HEK293 (cell line): ENCODE data around the gene MAP3K8.

Source experiments
- CTCF ChIA-PET: fragments of 350-600 bp; formaldehyde crosslinking; extraction: SDS; loops from one replicate; lab custom pipeline; 2021; ENCODE audit warnings: antibody characterized with exemption; lab: Yijun Ruan, JAX
- POLR2A ChIA-PET: fragments of 300-600 bp; formaldehyde crosslinking; extraction: SDS; loops from one replicate; lab custom pipeline; 2020; ENCODE audit warnings: antibody characterized with exemption, inconsistent platforms; lab: Yijun Ruan, JAX
- H3K27ac ChIP-seq: fragments of 200-500 bp; sonication (Bioruptor generic); 2 replicates; pipeline ENCODE4 v1.5.1; 2014; ENCODE audit warnings: low read depth, low read length, control low read depth, inconsistent platforms; ENCODE audit errors: extremely low read depth
- H3K36me3 ChIP-seq, 2 experiments: fragments of 200-500 bp in 1 of 2; sonication (Bioruptor generic) in 1 of 2; 1 replicate in 1 of 2; 2 replicates in 1 of 2; pipeline ENCODE4 v1.5.1; 2014 to 2017; ENCODE audit warnings: inconsistent platforms in 2 of 2, low read length in 2 of 2; ENCODE audit not compliant: control insufficient read depth in 2 of 2, insufficient read depth in 1 of 2
- H3K4me1 ChIP-seq: fragments of 200-500 bp; sonication (Bioruptor generic); 2 replicates; pipeline ENCODE4 v1.5.1; 2014; ENCODE audit warnings: mild to moderate bottlenecking, low read length, inconsistent platforms; ENCODE audit not compliant: control insufficient read depth, insufficient read depth
- H3K4me3 ChIP-seq: 2 replicates; pipeline ENCODE4 v1.5.1; 2011; ENCODE audit warnings: low read depth, mild to moderate bottlenecking, control low read depth, low read length, moderate library complexity
- H3K9me3 ChIP-seq: fragments of 200-500 bp; sonication (Bioruptor generic); 2 replicates; pipeline ENCODE4 v1.5.1; 2014; ENCODE audit warnings: low read depth, low read length, inconsistent platforms; ENCODE audit not compliant: control insufficient read depth, insufficient read depth
- AEBP2 ChIP-seq: fragments of 450-650 bp; formaldehyde crosslinking; IDR thresholded peaks from 2 replicates; pipeline ENCODE4 v1.5.1; 2016; ENCODE audit warnings: missing biosample characterization, missing genetic modification characterization, borderline replicate concordance
- BCL11A ChIP-seq: fragments of 450-650 bp; formaldehyde crosslinking; IDR thresholded peaks from 2 replicates; pipeline ENCODE4 v1.5.1; 2016; ENCODE audit warnings: low read depth, missing biosample characterization, missing genetic modification characterization
- HOXA7 ChIP-seq: sonication (generic); formaldehyde crosslinking; IDR thresholded peaks from 2 replicates; pipeline ENCODE4 v1.8.1; 2022; ENCODE audit warnings: missing genetic modification reagents, borderline replicate concordance
- PRDM1 ChIP-seq: fragments of 450-650 bp; formaldehyde crosslinking; IDR thresholded peaks from 2 replicates; pipeline ENCODE4; 2016; ENCODE audit warnings: missing biosample characterization, missing genetic modification characterization
- TRIM28 ChIP-seq: IDR thresholded peaks from 2 replicates; pipeline ENCODE4 v1.6.1; 2011; ENCODE audit warnings: low read length, control low read depth, borderline replicate concordance
- ZBTB17 ChIP-seq: fragments of 450-650 bp; formaldehyde crosslinking; IDR thresholded peaks from 2 replicates; pipeline ENCODE4 v1.5.1; 2016; ENCODE audit warnings: missing biosample characterization, missing genetic modification characterization
- ZEB2 ChIP-seq: fragments of 450-650 bp; formaldehyde crosslinking; IDR thresholded peaks from 2 replicates; pipeline ENCODE4 v1.5.1; 2016; ENCODE audit warnings: missing biosample characterization, missing genetic modification characterization
- ZNF140 ChIP-seq: fragments of 450-650 bp; formaldehyde crosslinking; IDR thresholded peaks from 2 replicates; pipeline ENCODE4 v1.5.1; 2016; ENCODE audit warnings: missing biosample characterization, missing genetic modification characterization
- ZNF18 ChIP-seq: fragments of 450-650 bp; formaldehyde crosslinking; IDR thresholded peaks from 2 replicates; pipeline ENCODE4 v1.5.1; 2016; ENCODE audit warnings: missing biosample characterization, missing genetic modification characterization
- ZNF223 ChIP-seq: fragments of 450-650 bp; formaldehyde crosslinking; IDR thresholded peaks from 2 replicates; pipeline ENCODE4 v1.5.1; 2016; ENCODE audit warnings: missing biosample characterization, missing genetic modification characterization
- ZNF280C ChIP-seq: fragments of 450-650 bp; formaldehyde crosslinking; IDR thresholded peaks from 2 replicates; pipeline ENCODE4 v1.5.1; 2016; ENCODE audit warnings: missing biosample characterization, missing genetic modification characterization
- ZNF341 ChIP-seq: fragments of 450-650 bp; formaldehyde crosslinking; IDR thresholded peaks from 2 replicates; pipeline ENCODE4; 2016; ENCODE audit warnings: low read depth, missing biosample characterization, missing genetic modification characterization
- ZNF548 ChIP-seq: fragments of 450-650 bp; formaldehyde crosslinking; IDR thresholded peaks from 2 replicates; pipeline ENCODE4 v1.5.1; 2016; ENCODE audit warnings: missing biosample characterization, missing genetic modification characterization
- ZNF580 ChIP-seq: fragments of 450-650 bp; formaldehyde crosslinking; IDR thresholded peaks from 2 replicates; pipeline ENCODE4 v1.5.1; 2016; ENCODE audit warnings: missing biosample characterization, missing genetic modification characterization
- ZNF585B ChIP-seq: fragments of 450-650 bp; formaldehyde crosslinking; IDR thresholded peaks from 2 replicates; pipeline ENCODE4 v1.5.1; 2016; ENCODE audit warnings: missing biosample characterization, missing genetic modification characterization
- ZNF623 ChIP-seq: fragments of 450-650 bp; formaldehyde crosslinking; IDR thresholded peaks from 2 replicates; pipeline ENCODE4 v1.5.1; 2016; ENCODE audit warnings: missing biosample characterization, missing genetic modification characterization
- ZNF629 ChIP-seq: fragments of 450-650 bp; formaldehyde crosslinking; IDR thresholded peaks from 2 replicates; pipeline ENCODE4 v1.5.1; 2017; ENCODE audit warnings: missing biosample characterization, missing genetic modification characterization
- ZNF747 ChIP-seq: fragments of 450-650 bp; formaldehyde crosslinking; IDR thresholded peaks from 2 replicates; pipeline ENCODE4 v1.5.1; 2016; ENCODE audit warnings: missing biosample characterization, missing genetic modification characterization

MAP3K8 gene

GRCh38 chr10:30491204-30491915 is 57.4 kb downstream of the MAP3K8 start:
- no peaks in the 10 kb centered on the region for H3K36me3 ChIP-seq
- no peaks in the 10 kb centered on the region for H3K4me1 ChIP-seq
- CTCF ChIA-PET: interaction anchor here (0.6 to 1.1 kb wide), 5 partner anchors 10 to 374 kb away, joined by 3 to 5 read pairs (median 3); no protein-coding TSS in a partner anchor
- H3K27ac ChIP-seq: no peak overlapping the region
- POLR2A ChIA-PET: interaction anchor here (0.7 kb wide), 1 partner anchor 53 kb away, joined by 3 read pairs; no protein-coding TSS in a partner anchor
- H3K4me3 ChIP-seq: no peak overlapping the region
- no peak for TF ChIP-seq TRIM28
- TF ChIP-seq ZNF580 (tag by site-specific recombination): no peak
- TF ChIP-seq ZNF548 (tag by site-specific recombination): no peak
- TF ChIP-seq ZNF140: no peak
- TF ChIP-seq ZNF747 (tag by site-specific recombination): no peak
- no peak for TF ChIP-seq ZEB2 (tag by site-specific recombination)
- no peak for TF ChIP-seq ZNF18
- no peak for TF ChIP-seq BCL11A (tag by site-specific recombination)
- TF ChIP-seq ZNF585B: no peak
- TF ChIP-seq ZBTB17: no peak
- TF ChIP-seq ZNF629 (tag by site-specific recombination): no peak
- no peak for TF ChIP-seq ZNF223 (tag by site-specific recombination)
- TF ChIP-seq AEBP2: no peak
- no peak for TF ChIP-seq HOXA7 (CRISPR knock-in tag)
- no peak for TF ChIP-seq ZNF280C
- no peak for TF ChIP-seq ZNF341 (tag by site-specific recombination)
- no peak for TF ChIP-seq PRDM1 (tag by site-specific recombination)
- TF ChIP-seq, all 188 proteins: peak for 0
- H3K9me3 ChIP-seq: no peaks in the 10 kb centered on the region

- H3K36me3 ChIP-seq: no peaks in the 10 kb centered on the region
- POLR2A ChIA-PET: interaction anchor here (0.7 kb wide), 1 partner anchor 54 kb away, joined by 3 read pairs; no protein-coding TSS in a partner anchor
- CTCF ChIA-PET: interaction anchor here (0.6 to 1.1 kb wide), 4 partner anchors 9 to 206 kb away, joined by 3 to 5 read pairs (median 4); no protein-coding TSS in a partner anchor
- no peak overlapping the region for H3K27ac ChIP-seq
- H3K4me1 ChIP-seq: no peaks in the 10 kb centered on the region
- no peak overlapping the region for H3K4me3 ChIP-seq
- no peaks in the 10 kb centered on the region for H3K9me3 ChIP-seq
- no peak for TF ChIP-seq ZNF623 (tag by site-specific recombination)
- peak; percentile 31 for TF ChIP-seq ZNF18
- TF ChIP-seq, all 188 proteins: peak for 1
Measured at GRCh38 chr10:30491916-30492515, 58.0 kb downstream of the MAP3K8 start.
